Gastrocnemius medialis (tissue), 4 donors: ENCODE data around the gene PHLDB2.

Experiments
- CTCF ChIP-seq, 5 experiments: fragments of 450-650 bp in 3 of 5; fragments of 200-600 bp in 2 of 5; sonication (generic) in 2 of 5; IDR thresholded peaks in 4 of 5; conservative IDR thresholded peaks in 1 of 5; 1 replicate in 4 of 5; 2 replicates in 1 of 5; pipeline ENCODE4 v1.5.1; 2016 to 2019; ENCODE audit warnings: antibody characterized with exemption in 5 of 5, mild to moderate bottlenecking in 3 of 5, moderate library complexity in 3 of 5
- POLR2A ChIP-seq, 2 donors: fragments of 450-650 bp; IDR thresholded peaks; one replicate each; pipeline ENCODE4 v1.6.1; 2017; ENCODE audit warnings: antibody characterized with exemption in 2 of 2, mild to moderate bottlenecking in 2 of 2, moderate library complexity in 2 of 2

GRCh38 chr3:111857474-111857873 lies 1.6 kb upstream of the PHLDB2 start:
- TF ChIP-seq POLR2A (IDR thresholded peaks at IDR 0.05) (no peak), CTCF (IDR thresholded peaks at IDR 0.05 in 4 of 5, conservative IDR thresholded peaks at IDR 0.05 in 1 of 5) (no peak)
